CD4-positive, alpha-beta T cell (primary cell): Measurements from ENCODE around the gene TPGS2. TPM values are rescaled to one million over a fixed set of nuclear protein-coding genes. Genes with fewer than 3 reads are reported as not detected.

Experiments used
- ATAC-seq: fragments of 200-7000 bp; cut with Tn5 transposase; one replicate; pipeline ENCODE4 v1.10.0; 2022; ENCODE audit warnings: mild to moderate bottlenecking; ENCODE audit not compliant: poor library complexity
- CTCF ChIA-PET: fragments of 350-600 bp; sonication (Branson Sonifier 250); formaldehyde crosslinking; loops from one replicate; lab custom pipeline; 2021; ENCODE audit warnings: antibody characterized with exemption, inconsistent platforms; lab: Charles Lee
- POLR2A ChIA-PET: fragments of 350-600 bp; sonication (Branson Sonifier 250); formaldehyde crosslinking; loops from one replicate; lab custom pipeline; 2021; ENCODE audit warnings: antibody characterized with exemption, inconsistent platforms; lab: Charles Lee
- DNase-seq, 14 experiments: peaks; one replicate each; pipeline ENCODE4 v3.0.0-alpha.2; 2013 to 2020; ENCODE audit warnings: mixed read lengths in 2 of 14
- H3K27ac ChIP-seq, 2 donors: one replicate each; pipeline versions ENCODE4 v1.5.1 to v1.7.0; 2013; ENCODE audit warnings: low read length in 2 of 2, low read depth in 1 of 2, mild to moderate bottlenecking in 1 of 2
- H3K27me3 ChIP-seq, 2 experiments: 1 replicate in 1 of 2; 2 replicates in 1 of 2; pipeline versions ENCODE4 v1.6.1 to v1.7.0; 2013; ENCODE audit warnings: low read length in 2 of 2, control low read depth in 1 of 2, mild to moderate bottlenecking in 1 of 2, moderate library complexity in 1 of 2; ENCODE audit not compliant: insufficient read depth in 2 of 2, control insufficient read depth in 1 of 2
- H3K36me3 ChIP-seq: one replicate; pipeline ENCODE4 v1.6.1; 2013; ENCODE audit warnings: low read length, control low read depth; ENCODE audit not compliant: insufficient read depth
- H3K4me1 ChIP-seq: one replicate; pipeline ENCODE4 v1.6.1; 2013; ENCODE audit warnings: low read length, control low read depth; ENCODE audit not compliant: insufficient read depth
- H3K4me3 ChIP-seq: one replicate; pipeline ENCODE4 v1.5.1; 2013; ENCODE audit warnings: mild to moderate bottlenecking, low read length, moderate library complexity
- H3K9me3 ChIP-seq, 2 experiments: 1 replicate in 1 of 2; 2 replicates in 1 of 2; pipeline versions ENCODE4 v1.6.1 to v1.7.0; 2013; ENCODE audit warnings: low read length in 2 of 2, mild to moderate bottlenecking in 2 of 2, control low read depth in 1 of 2, moderate library complexity in 1 of 2; ENCODE audit not compliant: control insufficient read depth in 1 of 2, insufficient read depth in 1 of 2
- H3K27ac Mint-ChIP-seq: one replicate; pipeline ENCODE4 v1.8.0; 2020; ENCODE audit warnings: mixed read lengths
- H3K27me3 Mint-ChIP-seq: one replicate; pipeline ENCODE4 v1.8.0; 2021; ENCODE audit warnings: mixed read lengths
- H3K36me3 Mint-ChIP-seq: one replicate; pipeline ENCODE4 v1.8.0; 2021; ENCODE audit warnings: low read depth, mixed read lengths
- H3K4me1 Mint-ChIP-seq: one replicate; pipeline ENCODE4 v1.8.0; 2021; ENCODE audit warnings: low read depth, mixed read lengths
- H3K4me3 Mint-ChIP-seq: one replicate; pipeline ENCODE4 v1.8.0; 2020; ENCODE audit warnings: mild to moderate bottlenecking, mixed read lengths
- H3K9me3 Mint-ChIP-seq: one replicate; pipeline ENCODE4 v1.8.0; 2020; ENCODE audit warnings: mixed read lengths
- CTCF ChIP-seq: fragments of 200-600 bp; IDR thresholded peaks from one replicate; pipeline ENCODE4 v1.8.0; 2022; ENCODE audit warnings: antibody characterized with exemption, mild to moderate bottlenecking
- intact Hi-C, 2 experiments: fragments of 100-400 bp; cut with DNase I in 1 of 2; cut with micrococcal nuclease in 1 of 2; formaldehyde crosslinking; loops; one replicate each; pipeline versions ENCODE4 v1.15.1 to v1.9.0; 2023 to 2025; cut with DNase I, micrococcal nuclease
- total RNA-seq, 174 experiments: library from RNA in 2 of 174; stranded (reverse) in 2 of 174; gene quantifications; one replicate each; pipeline ENCODE4 v1.2.3 and lab custom pipeline; 2021 to 2026

The TPGS2 gene
- total RNA-seq, 2 experiments from 2014 or later = 16.4 to 19.0 TPM

GRCh38 chr18:36856815-36857214 lies 28.0 kb upstream of the TPGS2 start:
- Histone ChIP-seq H3K4me1 (no peaks in the 10 kb centered on the region), H3K36me3 (peaks cover 12% of the 10 kb centered on the region), H3K4me3 (no peak overlapping the region), H3K9me3 (peaks cover 0 to 9% of the 10 kb centered on the region in 2 experiments), H3K27me3 (no peaks in the 10 kb centered on the region), H3K27ac (no peak overlapping the region)
- CTCF ChIA-PET = no interaction called here
- no peak for DNase-seq
- intact Hi-C loops = no loop called here
- Mint-ChIP-seq H3K27me3 (no peaks in the 10 kb centered on the region), H3K27ac (no peak overlapping the region), H3K9me3 (no peaks in the 10 kb centered on the region), H3K4me3 (no peak overlapping the region), H3K36me3 (peaks cover 60% of the 10 kb centered on the region), H3K4me1 (no peaks in the 10 kb centered on the region)
- TF ChIP-seq CTCF = no peak
- POLR2A ChIA-PET = no interaction called here
- ATAC-seq = no peak

GRCh38 chr18:36851202-36851590 lies 22.4 kb upstream of the TPGS2 start:
- Mint-ChIP-seq H3K27ac (no peak overlapping the region), H3K4me3 (no peak overlapping the region), H3K36me3 (peaks cover 74% of the 10 kb centered on the region), H3K4me1 (no peaks in the 10 kb centered on the region), H3K9me3 (peaks cover 3% of the 10 kb centered on the region), H3K27me3 (no peaks in the 10 kb centered on the region)
- Histone ChIP-seq H3K27ac (no peak overlapping the region), H3K9me3 (peaks cover 0 to 10% of the 10 kb centered on the region in 2 experiments), H3K4me1 (no peaks in the 10 kb centered on the region), H3K4me3 (no peak overlapping the region), H3K27me3 (no peaks in the 10 kb centered on the region), H3K36me3 (peaks cover 7% of the 10 kb centered on the region)
- POLR2A ChIA-PET = no interaction called here
- no peak for TF ChIP-seq CTCF
- CTCF ChIA-PET = no interaction called here
- ATAC-seq (no peak), DNase-seq (no peak)
- intact Hi-C loops = no loop called here

- no peak for TF ChIP-seq CTCF
- Histone ChIP-seq H3K27me3 (no peaks in the 10 kb centered on the region), H3K36me3 (peaks cover 7% of the 10 kb centered on the region), H3K27ac (no peak overlapping the region), H3K9me3 (peaks cover 0 to 10% of the 10 kb centered on the region in 2 experiments), H3K4me3 (no peak overlapping the region), H3K4me1 (no peaks in the 10 kb centered on the region)
- intact Hi-C loops = no loop called here
- H3K9me3 Mint-ChIP-seq = peaks cover 3% of the 10 kb centered on the region
- ChIA-PET CTCF (no interaction called here), POLR2A (no interaction called here)
- H3K36me3 Mint-ChIP-seq = peaks cover 69% of the 10 kb centered on the region
- no peak overlapping the region for H3K4me3 Mint-ChIP-seq
- no peak overlapping the region for H3K27ac Mint-ChIP-seq
- ATAC-seq (no peak), DNase-seq (no peak)
- no peaks in the 10 kb centered on the region for H3K27me3 Mint-ChIP-seq
- no peaks in the 10 kb centered on the region for H3K4me1 Mint-ChIP-seq
Observed at GRCh38 chr18:36850527-36851201, 21.9 kb upstream of the TPGS2 start.
